Activated naive CD8-positive, alpha-beta T cell (primary cell): ENCODE results near the gene EVL.
"Not testable (repeated sequence)": the region's sequence is repeated elsewhere in the genome, so short reads cannot be mapped to it uniquely, and the experiment has no call there.

Source experiments
- H3K27ac Mint-ChIP-seq: one replicate; pipeline ENCODE4 v1.8.0; 2021; ENCODE audit warnings: mixed read lengths
- H3K27me3 Mint-ChIP-seq: one replicate; pipeline ENCODE4 v1.8.0; 2021; ENCODE audit warnings: mixed read lengths
- H3K36me3 Mint-ChIP-seq: one replicate; pipeline ENCODE4 v1.8.0; 2021; ENCODE audit warnings: mixed read lengths
- H3K4me1 Mint-ChIP-seq: one replicate; pipeline ENCODE4 v1.8.0; 2021; ENCODE audit warnings: low read depth, mixed read lengths
- H3K4me3 Mint-ChIP-seq: one replicate; pipeline ENCODE4 v1.8.0; 2021; ENCODE audit warnings: mild to moderate bottlenecking, mixed read lengths
- H3K9me3 Mint-ChIP-seq: one replicate; pipeline ENCODE4 v1.8.0; 2021; ENCODE audit warnings: low read depth, mixed read lengths

EVL gene

DNA sequence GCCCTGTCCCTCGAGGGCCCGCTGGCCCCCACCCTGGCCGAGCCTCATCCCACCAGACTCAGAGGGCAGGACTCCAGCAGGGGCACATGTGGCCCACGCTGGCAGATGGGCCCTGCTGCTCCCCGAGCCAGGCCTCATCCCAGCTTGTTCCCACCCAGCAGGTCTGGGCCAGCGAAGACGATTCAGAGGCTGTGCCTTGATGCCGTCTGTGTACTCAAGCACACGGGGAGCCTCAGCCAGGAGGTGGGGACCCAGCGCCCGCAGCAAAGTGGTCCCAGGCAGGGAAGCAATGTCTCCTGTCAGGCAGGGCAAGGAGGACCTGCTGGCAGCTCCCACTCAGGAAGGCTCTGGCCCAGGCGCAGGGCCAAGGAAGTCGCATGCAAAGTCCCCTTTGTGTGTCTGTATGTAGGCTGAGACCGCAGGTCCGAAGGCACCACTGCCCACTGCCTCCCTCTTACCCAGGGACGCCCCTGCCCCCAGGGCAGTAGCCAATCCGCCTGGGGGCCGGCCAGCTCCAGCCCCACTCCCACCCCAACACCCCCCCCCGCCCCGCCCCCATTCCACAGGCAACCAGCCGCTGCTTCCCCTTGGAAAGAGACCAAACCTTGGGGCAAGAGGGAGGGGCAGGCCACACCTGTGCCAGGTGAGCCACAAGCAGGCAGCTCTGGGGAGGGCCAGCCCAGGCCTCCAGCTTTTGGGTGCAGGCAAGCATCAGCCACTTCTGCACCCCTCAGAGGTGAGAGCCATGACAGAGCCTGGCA lies 84.8 kb downstream of the EVL start:
- no peak overlapping the region for H3K4me3 Mint-ChIP-seq
- no peaks in the 10 kb centered on the region for H3K36me3 Mint-ChIP-seq
- peaks cover 2% of the 10 kb centered on the region for H3K9me3 Mint-ChIP-seq
- peaks cover 18% of the 10 kb centered on the region for H3K4me1 Mint-ChIP-seq
- H3K27ac Mint-ChIP-seq = no peak overlapping the region
- H3K27me3 Mint-ChIP-seq = no peaks in the 10 kb centered on the region

DNA sequence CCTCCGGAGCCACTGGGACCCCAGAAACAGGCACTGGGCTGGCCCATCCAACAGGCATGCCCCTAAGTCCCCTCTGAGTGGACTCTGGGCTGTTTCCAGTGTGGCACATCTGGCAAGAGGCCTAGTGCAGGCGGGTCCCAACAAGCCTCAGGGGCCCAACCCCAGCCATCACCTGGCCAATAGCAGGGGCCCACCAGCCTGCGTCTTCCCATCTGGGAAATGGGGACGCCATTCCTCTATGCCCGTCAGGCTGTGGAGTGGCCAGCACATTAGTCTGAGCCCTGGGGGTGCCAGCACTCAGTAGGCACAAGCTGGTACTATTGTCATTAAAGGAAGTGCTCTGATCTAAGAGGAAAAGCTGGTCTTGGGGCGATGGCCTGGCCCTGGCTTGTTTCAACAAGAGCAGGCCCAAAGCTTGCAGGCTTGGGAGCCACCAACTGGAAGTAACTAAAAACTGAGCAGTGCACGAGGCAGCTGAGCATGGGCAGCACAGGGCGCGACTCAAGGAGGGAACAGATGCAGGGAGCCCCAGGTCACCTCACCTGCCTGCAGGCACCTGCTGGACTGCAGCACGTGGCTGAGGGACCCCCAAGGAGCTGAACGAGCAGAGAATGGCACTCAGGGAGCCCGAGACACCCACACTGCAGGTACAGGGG lies 85.8 kb downstream of the EVL start:
- no peak overlapping the region for H3K4me3 Mint-ChIP-seq
- peaks cover 18% of the 10 kb centered on the region for H3K4me1 Mint-ChIP-seq
- no peak overlapping the region for H3K27ac Mint-ChIP-seq

DNA sequence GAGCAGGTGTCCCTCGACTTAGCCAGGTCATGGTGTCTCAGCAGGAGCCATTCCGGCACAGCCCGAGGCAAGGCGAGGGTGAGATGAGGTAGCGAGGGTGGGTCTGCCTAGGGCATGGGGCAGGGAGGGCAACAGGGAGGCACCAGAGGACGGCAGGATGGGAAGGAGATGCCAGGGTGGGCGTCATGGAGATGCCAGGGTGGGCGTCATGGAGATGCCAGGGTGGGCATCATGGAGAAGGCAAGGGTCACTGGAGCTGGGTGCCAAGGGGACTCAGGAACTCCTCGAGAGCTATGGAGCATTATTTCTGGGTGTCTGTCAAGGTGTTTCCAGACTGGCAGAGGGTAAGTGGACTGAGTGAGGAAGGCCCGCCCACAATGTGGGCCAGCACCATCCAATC lies 86.9 kb downstream of the EVL start:
- Mint-ChIP-seq H3K36me3 (no peaks in the 10 kb centered on the region), H3K4me3 (no peak overlapping the region), H3K27ac (no peak overlapping the region), H3K9me3 (peaks cover 3% of the 10 kb centered on the region), H3K4me1 (peaks cover 11% of the 10 kb centered on the region), H3K27me3 (no peaks in the 10 kb centered on the region)

More for the DNA sequence above, 85.8 kb downstream of the EVL start:
- Mint-ChIP-seq H3K36me3 (no peaks in the 10 kb centered on the region), H3K27me3 (no peaks in the 10 kb centered on the region), H3K9me3 (peaks cover 3% of the 10 kb centered on the region)

DNA sequence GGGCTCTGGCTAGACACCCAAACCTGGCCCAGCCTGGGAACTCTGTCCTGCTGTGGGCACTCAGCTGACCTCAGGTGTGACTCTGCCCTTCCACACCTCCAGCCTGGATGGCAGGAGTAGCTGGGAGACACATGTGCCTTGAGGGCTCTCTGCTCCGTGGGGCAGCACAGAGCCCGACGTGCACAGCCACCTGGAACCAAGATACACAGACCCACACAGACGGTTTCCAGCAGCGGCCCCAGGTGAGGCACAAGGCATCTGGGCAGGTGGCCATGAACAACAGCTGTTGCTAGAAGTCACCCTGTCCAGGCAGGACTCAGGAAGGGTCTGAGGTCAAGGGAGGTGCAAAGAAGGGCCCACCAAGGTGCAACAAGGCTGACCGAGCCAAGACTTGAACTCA lies 88.3 kb downstream of the EVL start:
- no peaks in the 10 kb centered on the region for H3K27me3 Mint-ChIP-seq
- no peaks in the 10 kb centered on the region for H3K36me3 Mint-ChIP-seq
- no peak overlapping the region for H3K27ac Mint-ChIP-seq
- H3K4me1 Mint-ChIP-seq = no peaks in the 10 kb centered on the region
- H3K9me3 Mint-ChIP-seq = peaks cover 3% of the 10 kb centered on the region
- no peak overlapping the region for H3K4me3 Mint-ChIP-seq

DNA sequence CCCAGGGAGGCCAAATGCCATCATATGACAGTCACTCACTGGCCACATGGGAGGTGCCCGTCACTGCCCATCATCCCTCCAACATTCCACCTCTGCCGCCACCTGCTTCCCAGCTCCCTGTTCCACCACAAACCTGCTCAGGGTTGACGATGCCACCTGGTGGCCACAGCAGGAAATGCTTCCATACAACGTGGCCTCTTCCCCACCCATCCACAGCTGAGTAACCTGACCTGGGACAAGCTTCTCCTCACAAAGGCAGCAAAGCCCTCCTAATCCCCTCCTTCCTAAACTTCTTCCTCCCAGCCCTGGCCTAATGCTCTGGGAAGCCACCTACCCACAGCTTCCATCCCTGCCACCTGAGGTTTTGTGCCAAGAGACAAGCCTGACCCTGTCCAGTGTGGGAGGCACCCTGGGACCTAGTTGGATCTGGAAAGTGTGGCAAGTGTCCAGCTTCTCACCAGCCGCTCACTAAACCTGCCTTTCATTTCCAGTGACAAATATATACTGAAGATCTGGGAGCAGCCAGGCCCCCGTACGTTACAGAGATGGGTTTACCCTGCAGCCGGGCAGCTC lies 89.9 kb downstream of the EVL start:
- Mint-ChIP-seq H3K4me1 (peaks cover under 1% of the 10 kb centered on the region), H3K9me3 (peaks cover 3% of the 10 kb centered on the region), H3K27me3 (no peaks in the 10 kb centered on the region), H3K27ac (no peak overlapping the region), H3K36me3 (no peaks in the 10 kb centered on the region), H3K4me3 (no peak overlapping the region)

DNA sequence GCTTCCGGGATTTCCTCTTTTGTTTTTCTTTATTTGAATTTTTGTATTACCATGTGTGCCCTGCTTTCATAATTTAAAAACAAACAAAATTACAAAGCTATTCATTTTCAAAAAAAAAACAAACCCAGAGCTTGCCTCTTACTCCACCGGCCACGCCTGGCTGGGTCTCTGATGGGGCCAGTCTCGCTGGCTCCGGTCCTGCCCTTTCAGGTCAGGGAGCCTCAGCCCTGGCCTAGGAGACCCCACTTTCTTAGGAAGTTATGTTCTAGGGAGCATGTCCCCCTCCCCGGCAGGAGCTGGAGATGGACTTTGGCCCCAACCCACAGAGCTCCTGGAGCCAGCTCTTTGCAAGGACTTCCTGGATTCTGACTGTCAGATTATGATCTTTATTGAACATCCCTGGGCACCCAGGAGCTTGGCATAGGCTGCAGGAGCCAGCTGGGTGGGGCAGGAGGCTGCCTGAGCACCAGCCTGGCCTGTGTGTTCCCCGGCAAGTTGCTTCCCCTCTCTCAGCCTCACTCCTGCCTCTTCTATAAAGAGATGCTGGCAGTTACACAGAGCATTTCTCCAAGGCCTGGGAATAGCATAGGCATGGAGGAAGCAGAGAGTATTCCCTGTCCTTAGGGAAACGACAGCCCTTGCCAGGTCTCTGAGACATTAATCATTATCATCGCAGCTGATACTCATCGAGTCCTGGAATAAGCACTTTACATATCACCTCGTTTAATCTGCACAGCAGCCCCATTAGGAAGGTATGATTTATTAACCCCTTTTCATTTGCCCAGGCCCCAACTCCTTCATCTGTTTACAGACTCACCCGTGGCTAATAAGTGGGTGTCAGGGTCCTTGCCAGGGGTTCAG lies 90.8 kb downstream of the EVL start:
- no peak overlapping the region for H3K4me3 Mint-ChIP-seq
- H3K27ac Mint-ChIP-seq = no peak overlapping the region
- peaks cover 1% of the 10 kb centered on the region for H3K4me1 Mint-ChIP-seq
- no peaks in the 10 kb centered on the region for H3K36me3 Mint-ChIP-seq
- H3K27me3 Mint-ChIP-seq = no peaks in the 10 kb centered on the region
- peaks cover 3% of the 10 kb centered on the region for H3K9me3 Mint-ChIP-seq

DNA sequence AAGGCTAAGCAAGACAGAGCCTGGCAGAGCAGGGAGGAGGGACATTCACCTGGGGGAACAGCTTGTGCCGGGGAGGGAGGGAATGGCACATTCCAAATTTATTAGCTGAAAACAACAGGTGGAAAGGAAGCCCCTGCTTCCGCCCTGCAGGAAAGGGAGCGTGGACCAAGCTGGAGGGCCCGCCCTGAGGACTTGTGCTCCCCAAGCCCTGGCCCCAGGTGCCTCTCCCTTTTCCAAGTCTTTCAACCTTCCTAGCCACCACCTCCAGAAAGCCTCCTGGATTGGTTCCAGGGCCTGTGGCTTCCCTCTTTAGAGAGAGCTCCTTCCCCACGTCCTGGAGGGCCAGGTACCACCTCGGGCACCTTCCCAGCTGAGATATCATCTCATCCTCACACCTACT lies 91.6 kb downstream of the EVL start:
- Mint-ChIP-seq H3K27ac (no peak overlapping the region), H3K9me3 (peaks cover 3% of the 10 kb centered on the region), H3K4me3 (no peak overlapping the region), H3K27me3 (no peaks in the 10 kb centered on the region), H3K36me3 (no peaks in the 10 kb centered on the region), H3K4me1 (peaks cover 1% of the 10 kb centered on the region)

DNA sequence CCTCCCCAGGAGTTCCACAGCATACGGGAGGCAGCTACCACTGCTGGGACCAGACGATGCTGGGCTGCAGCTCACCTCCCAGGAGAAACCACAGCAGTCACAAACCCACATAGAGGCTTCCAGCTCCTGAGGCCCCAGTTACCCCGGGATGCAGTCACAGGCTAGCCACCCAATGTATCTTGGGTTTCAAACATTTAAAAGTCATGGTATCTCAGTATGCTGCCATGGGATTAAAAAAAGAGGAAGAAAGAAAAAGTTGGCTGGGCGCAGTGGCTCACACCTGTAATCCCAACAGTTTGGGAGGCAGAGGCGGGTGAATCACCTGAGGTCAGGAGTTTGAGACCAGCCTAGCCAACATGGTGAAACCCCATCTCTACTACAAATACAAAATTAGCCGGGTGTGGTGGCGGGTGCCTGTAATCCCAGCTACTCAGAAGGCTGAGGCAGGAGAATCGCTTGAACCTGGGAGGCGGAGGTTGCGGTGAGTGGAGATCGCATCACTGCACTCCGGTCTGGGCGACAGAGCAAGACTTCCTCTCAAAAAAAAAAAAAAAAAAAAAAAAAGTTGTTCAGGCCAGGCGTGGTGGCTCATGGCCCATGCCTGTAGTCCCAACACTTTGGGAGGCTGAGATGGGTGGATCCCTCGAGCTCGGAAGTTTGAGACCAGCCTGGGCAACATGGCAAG lies 92.5 kb downstream of the EVL start:
- not testable (repeated sequence) for H3K9me3 Mint-ChIP-seq, H3K27ac Mint-ChIP-seq, H3K27me3 Mint-ChIP-seq, H3K4me1 Mint-ChIP-seq, H3K36me3 Mint-ChIP-seq, H3K4me3 Mint-ChIP-seq

DNA sequence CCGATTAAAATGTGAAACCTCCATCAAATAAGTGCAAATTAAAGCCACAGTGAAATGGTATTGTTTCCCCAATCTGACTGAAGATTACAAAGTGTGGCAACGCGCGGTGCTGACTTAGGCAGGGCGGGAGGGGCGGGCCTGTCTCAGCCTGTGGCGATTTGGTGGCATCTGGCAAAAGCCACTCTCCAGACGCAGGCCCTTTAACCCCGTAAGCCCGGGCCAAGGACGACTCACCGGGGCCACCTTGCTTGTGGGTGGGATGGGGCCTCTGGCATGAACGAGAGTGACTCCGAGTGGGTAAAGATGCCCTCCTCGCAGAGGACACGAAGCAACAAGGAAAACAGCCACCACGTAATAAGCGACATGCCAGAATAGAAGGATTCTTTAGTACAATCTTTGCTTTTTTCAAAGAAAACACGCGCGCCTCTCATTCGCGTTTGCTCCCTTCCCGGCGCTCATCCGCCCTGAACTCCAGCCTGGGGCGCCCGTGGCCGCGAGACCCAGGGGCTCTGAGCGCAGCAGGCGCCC lies 93.4 kb downstream of the EVL start:
- peaks cover 3% of the 10 kb centered on the region for H3K9me3 Mint-ChIP-seq
- no peaks in the 10 kb centered on the region for H3K27me3 Mint-ChIP-seq
- no peak overlapping the region for H3K27ac Mint-ChIP-seq
- peaks cover 1% of the 10 kb centered on the region for H3K4me1 Mint-ChIP-seq
- H3K4me3 Mint-ChIP-seq = peak overlapping the region; percentile 70
- no peaks in the 10 kb centered on the region for H3K36me3 Mint-ChIP-seq

DNA sequence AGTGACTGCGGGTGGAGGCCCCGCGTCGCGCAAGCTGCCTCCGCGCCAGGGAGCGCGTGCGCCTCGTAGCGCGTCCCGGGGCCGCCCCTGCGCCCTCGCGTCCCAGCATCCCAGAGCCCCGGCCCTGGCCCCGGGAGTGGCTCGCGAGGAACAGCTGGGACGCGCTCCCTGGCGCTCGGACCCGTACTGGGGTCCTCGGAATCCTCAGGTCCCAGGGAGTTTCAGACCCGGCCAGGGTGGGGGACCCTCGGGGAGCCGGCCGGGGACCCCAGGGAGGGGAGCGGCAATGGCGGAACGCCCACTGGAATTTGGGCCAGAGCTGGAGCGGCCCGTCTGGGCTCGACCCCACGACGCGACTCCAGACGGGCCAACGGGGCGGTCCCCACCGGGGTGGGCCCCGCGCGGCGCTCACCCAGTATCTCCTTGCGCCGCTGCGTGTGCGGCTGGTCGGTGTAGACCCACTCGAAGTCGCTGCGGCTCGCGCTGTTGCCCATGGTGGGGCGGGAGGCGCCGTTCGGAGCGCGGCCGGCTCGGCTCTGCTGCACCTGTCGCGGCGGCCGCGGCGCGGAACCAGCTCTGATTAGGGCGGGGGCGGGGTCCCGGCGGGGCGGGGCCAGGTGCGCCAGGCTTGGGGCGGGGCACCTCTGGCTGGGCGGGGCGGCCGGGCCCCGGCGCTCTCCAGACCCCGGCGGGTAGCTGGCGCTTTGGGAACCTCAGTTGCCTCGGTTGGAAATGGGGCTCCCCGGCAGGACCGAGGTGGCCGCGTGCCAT lies 94.1 kb downstream of the EVL start, which contains the start of gene DEGS2:
Gene DEGS2 (minus strand): TSS at position 552 of the 771 bp plus-strand sequence. CDS start 58 bp downstream, at position 494.
- peak within 1 kb of the TSS; percentile 73 for H3K4me3 Mint-ChIP-seq

DNA sequence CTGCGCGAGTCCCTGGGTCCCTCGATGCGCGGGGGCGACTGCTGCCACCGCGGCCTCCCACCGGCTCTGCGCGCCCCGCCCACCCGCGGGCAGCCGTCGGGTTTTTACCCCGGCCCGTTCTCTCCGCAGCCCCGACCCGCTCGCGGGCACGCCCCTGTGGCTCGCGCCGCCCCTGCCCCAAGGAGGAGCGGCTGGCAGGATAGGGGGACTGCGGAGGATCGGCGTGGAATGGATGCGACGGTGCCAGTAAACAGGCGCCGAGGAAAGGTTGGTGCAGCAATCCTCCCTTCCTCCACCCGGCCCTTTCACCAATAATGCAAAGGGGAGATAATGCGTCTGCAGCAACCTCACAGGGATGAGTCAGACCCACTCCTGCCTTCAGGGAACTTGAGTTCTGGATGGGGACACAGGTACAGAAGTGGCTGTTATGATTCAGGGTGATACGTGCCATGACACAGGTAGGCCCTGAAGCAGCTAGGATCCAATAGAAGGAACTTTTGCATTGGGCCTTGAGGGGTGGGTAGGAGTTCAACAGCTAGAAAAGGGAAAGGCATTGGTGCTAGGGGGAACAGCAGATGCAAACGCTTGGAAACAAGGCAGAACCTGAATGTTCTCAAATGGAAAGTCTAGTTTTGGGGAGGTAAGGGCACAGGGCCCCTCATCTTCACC lies 94.8 kb downstream of the EVL start:
- no peaks in the 10 kb centered on the region for H3K36me3 Mint-ChIP-seq
- peaks cover 2% of the 10 kb centered on the region for H3K9me3 Mint-ChIP-seq
- H3K27ac Mint-ChIP-seq = no peak overlapping the region
- peak overlapping the region; percentile 73 for H3K4me3 Mint-ChIP-seq
- H3K27me3 Mint-ChIP-seq = no peaks in the 10 kb centered on the region
- peaks cover 1% of the 10 kb centered on the region for H3K4me1 Mint-ChIP-seq

More for the DNA sequence above, 94.1 kb downstream of the EVL start, which contains the start of gene DEGS2:
- Mint-ChIP-seq H3K9me3 (peaks cover 3% of the 10 kb centered on the region), H3K36me3 (no peaks in the 10 kb centered on the region), H3K27ac (no peak within 1 kb of the TSS), H3K27me3 (no peaks in the 10 kb centered on the region), H3K4me1 (peaks cover 1% of the 10 kb centered on the region)

DNA sequence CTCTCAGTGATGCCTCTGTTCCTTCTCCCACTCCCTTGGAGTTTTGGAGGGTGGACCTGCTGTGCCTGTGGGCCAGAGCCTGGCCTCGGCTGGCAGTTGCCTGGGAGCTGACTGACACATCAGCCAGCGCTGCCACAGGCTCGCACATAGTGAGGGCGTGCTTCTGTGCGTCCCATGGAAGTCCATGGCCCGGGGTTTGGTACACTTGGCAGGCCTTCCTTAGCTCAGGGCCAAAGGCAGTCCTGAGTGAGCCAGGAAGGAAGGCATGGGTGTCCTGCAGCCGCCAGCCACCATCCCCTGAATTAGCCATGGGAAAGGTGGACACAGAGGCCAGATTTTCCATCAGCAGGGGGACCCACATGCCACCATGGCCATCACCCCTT lies 95.3 kb downstream of the EVL start:
- Mint-ChIP-seq H3K4me1 (peaks cover 1% of the 10 kb centered on the region), H3K36me3 (no peaks in the 10 kb centered on the region), H3K9me3 (no peaks in the 10 kb centered on the region), H3K4me3 (no peak overlapping the region), H3K27me3 (no peaks in the 10 kb centered on the region), H3K27ac (no peak overlapping the region)

DNA sequence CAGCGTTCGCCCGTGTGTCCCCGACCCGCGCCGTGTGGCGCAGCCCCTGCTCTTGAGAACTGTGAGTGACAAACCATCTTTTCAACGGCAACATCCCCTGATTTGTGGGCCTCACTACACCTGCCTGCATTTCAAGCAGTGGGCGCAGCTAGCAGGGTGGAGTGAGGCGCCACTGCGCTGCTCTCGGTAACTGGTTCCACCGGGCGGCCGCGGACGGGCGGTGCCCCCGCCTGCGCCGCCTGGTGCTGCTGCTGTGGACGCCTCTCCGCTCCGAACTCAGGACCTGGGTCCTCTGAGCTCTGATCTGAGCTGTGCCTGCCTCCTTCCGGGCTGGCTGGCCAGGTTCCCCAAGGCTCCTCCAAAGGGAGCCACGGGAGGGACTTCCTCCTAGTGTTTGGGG lies 100.2 kb downstream of the EVL start:
- H3K4me1 Mint-ChIP-seq = peaks cover 6% of the 10 kb centered on the region
- no peaks in the 10 kb centered on the region for H3K27me3 Mint-ChIP-seq
- H3K4me3 Mint-ChIP-seq = peak overlapping the region; percentile 66
- H3K27ac Mint-ChIP-seq = no peak overlapping the region
- no peaks in the 10 kb centered on the region for H3K9me3 Mint-ChIP-seq
- no peaks in the 10 kb centered on the region for H3K36me3 Mint-ChIP-seq
